HG02798 (cell line): ENCODE results near the gene MIER3.
A peak's percentile ranks its signal among the peaks of the same experiment; 100 is the strongest.

Experiments
- ATAC-seq: cut with Tn5 transposase; IDR thresholded peaks from one replicate; pipeline ENCODE4 v1.9.1; 2021; ENCODE audit warnings: mild to moderate bottlenecking; ENCODE audit not compliant: unreplicated experiment, poor library complexity

The MIER3 gene

DNA sequence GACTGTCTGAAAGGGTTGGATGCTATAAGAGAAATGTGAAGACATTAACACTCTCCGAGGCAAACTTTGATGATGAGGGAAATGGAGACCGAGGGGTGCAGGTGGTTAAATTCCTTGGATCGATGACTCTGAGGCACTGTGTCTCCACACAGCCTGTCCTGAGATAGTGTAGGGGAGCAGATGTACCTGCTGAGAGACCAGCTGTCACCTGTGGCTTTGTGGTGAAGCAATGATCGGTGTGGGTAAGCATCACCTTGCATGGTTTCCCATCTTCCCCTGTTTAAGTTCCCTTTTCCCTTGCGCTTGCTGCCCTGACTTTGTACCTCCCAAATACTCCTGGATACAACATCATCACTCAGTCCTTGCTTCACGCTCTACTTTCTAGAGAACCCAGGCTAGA lies 9.8 kb upstream of the MIER3 start:
- ATAC-seq, result no peak

DNA sequence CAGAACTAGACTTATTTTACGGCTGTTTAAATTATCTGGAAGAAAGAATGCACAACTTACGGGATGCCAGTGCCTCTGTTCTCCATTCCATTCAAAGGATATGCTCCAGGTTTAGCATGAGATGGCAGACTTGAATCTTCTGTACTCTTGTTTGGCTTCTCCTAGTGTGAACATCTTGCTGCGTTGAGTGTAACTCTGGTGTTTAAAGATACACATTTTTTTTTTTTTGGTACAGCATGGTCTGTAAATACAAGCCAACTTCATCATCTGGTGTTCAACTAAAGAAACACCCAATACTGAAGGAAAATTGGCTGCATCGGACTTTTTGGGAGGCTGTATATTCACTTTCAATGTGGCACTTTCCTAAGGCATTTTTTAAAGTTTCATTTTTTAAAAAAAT lies 7.4 kb upstream of the MIER3 start:
- no peak for ATAC-seq

DNA sequence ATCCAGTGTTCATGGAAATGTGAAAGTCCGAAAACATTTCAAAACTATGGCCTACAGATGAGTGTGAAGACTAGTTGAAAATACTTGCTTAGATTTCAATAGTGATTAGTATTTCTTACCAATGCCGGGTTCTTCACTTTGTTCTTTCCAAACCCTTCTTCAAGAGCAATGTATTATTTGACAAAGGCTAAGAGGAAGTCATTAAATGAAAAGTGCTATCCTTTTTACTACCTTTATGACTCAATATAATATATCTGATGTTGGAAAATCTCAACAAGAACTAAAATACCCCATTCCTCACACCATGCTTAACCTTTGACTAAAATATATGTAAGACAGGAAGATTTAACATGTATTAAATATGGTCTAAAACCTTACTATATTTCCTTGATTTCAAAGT lies 6.7 kb upstream of the MIER3 start:
- no peak for ATAC-seq

DNA sequence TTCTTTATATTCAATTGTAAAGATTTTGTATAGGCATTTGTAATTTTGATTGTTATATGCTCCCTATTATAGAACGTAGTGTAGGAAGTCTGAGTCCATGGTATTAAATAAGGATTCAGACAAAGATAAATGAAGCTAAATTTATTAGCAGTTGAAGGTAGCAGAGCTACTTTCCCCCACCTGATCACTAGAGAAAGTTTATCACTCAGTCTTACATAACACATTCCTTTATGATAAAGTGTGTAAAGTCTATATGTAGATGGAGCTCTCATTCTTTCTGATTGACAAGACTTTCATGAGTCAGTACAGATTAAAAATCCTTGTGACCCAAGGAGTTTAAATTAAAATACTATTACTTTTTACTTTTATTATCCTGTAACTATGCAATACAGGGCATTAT lies 2.3 kb upstream of the MIER3 start:
- no peak for ATAC-seq

DNA sequence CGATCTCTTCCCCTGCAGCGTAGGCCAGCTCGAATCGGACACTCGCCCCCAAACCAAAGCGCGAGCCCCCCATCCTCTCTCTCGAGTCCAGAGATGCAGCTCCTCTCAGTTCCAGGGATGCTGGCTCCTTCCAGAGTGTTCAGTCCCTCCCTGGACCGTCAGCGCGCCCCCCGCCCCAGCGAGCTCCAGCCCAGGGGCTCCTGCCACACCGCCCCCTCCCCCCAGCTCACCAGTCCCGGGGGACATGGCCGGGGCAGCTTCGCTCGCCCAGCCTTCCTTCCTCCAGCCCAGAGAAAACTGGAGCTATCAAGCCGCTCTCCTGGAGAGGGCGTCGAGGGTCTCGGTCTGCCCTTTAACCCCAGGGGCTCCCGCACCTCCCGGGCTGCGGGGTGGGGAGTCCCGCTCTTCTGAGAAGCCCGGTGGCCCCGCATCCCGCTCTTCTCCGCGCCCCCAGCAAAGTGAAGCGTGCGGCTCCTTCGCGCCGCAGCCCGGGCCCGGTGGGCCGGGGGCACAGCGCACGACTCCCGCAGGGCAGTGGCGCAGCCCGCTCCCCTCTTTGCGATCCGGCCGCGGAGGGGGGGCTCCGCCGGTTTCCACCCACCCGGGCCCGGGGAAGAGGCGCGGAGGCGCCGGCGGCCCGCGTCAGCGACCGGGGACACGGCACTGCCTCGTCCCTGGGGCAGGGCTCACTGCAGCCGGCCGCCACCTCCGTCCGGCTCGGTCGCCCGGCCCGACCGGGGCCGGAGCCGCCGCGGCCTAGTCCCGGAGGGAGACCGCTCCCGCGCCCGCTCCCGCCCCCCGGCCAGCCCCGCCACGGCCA lies 587 bp downstream of the MIER3 start:
- peak; percentile 51 for ATAC-seq

DNA sequence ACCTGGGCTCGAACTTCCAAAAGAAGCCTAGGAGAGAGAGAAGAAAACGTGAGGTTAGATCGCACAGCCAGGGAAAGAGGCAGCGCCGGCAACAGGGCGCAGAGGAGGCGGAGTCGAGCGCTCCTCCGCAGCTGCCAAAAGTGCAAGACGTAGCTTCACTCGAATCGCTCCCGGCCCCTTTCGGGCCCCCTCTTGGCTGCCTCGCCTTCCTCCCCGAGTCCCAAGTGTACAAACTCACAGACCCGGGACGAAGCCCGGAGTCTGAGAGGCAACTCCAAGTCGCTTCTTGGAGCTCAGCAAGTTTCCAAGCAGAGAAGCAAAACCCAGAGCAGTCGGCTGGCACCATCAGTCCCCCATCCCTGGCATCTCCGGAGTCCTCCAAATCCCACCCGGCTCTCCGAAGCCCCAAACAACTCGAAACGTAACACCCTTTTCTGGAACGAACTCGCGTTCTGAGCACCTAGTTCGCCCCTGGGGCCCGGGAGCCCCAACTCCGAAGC lies 1.2 kb downstream of the MIER3 start:
- ATAC-seq, result peak; percentile 53

DNA sequence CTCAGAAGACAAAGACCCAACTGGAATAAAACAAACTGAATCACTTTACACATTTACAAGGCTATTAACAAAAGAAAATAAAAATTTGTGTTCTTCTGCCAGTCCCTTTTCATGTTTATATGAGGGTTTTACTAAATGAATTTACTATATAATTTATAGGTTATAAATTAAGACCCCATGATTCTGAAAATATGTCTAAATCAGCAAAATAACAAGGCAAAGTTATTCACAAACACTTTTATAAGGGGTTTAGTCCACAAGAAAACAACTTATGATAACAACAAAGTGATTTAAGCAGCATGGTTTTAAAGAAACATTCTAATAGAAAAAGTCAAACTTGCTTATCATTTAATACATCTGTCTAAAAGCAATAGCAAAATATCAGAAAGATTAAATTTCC lies 4.9 kb downstream of the MIER3 start:
- ATAC-seq, result no peak

DNA sequence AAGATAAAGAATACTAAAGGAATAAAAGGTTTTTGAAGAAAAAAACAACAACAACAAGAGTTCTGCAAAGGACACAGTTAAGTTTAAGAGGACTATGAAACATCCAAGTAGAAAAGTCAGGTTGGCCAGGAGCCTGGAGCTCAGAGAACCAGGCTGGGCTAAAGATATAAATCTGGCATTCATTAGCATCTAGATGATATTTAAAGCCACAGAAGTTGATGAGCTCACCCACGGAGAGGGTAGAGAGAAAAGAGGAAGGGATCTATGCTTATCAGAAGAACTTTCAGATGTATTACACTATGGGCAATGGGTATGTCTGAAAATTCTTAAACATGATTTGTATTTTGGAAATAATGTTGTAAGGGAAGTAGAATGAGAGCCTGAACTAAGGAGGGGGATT lies 9.9 kb downstream of the MIER3 start:
- no peak for ATAC-seq

DNA sequence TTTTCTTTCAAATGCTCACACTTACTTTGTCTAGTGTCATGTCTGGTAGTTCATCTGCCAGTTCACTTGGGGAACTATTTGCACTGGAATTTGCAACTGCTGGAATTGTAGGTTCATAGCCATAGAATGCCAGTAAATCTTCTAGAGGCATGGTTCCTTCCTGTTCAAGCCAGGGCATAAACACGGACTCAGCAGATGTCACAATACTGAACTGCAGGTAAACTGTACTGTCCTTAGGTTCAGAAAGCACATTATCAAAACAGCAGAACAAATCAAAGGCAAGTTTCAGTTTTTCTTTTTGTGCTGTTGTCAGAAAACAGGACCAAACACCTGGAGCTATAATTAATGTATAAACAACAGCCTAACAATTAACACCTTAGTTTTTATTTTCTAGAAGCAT lies 13.1 kb downstream of the MIER3 start:
- no peak for ATAC-seq

DNA sequence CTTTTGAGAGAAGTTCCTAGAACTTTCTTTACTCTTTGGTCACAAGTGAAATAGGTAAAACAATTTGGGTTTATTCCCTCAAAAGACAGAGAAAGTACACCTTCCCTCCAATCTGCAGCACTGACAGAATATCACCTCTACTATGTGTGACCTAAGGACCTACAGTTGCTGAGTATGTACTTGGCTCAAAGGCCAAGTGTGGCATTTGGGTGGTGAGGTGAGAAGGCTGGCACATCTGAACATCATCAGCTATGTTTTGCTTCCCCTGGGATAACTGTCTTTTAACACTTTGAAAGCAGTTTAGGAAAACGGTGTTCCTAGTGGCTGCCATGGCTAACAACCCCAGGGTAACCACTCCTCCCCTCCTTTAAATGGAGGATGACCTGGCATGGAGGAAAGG lies 17.6 kb downstream of the MIER3 start:
- no peak for ATAC-seq

DNA sequence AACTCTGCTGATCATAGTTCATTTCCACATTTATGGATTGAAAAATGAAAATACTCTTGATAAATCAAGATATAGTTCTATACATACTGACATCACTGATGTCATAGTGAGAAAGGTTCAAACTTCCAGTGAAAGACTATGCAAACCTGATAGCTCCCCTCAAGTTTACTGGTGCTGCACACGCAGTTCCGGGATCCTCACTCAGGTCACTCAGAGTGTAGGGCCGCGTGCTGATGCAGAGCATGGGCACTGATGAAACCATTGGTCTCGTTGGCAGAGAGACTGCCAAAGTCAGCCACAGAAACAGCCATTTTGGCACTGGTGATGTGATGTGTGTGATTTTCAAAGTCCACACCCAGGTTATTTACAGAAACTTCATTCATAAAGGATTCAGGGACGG lies 29.0 kb downstream of the MIER3 start:
- ATAC-seq, result no peak

DNA sequence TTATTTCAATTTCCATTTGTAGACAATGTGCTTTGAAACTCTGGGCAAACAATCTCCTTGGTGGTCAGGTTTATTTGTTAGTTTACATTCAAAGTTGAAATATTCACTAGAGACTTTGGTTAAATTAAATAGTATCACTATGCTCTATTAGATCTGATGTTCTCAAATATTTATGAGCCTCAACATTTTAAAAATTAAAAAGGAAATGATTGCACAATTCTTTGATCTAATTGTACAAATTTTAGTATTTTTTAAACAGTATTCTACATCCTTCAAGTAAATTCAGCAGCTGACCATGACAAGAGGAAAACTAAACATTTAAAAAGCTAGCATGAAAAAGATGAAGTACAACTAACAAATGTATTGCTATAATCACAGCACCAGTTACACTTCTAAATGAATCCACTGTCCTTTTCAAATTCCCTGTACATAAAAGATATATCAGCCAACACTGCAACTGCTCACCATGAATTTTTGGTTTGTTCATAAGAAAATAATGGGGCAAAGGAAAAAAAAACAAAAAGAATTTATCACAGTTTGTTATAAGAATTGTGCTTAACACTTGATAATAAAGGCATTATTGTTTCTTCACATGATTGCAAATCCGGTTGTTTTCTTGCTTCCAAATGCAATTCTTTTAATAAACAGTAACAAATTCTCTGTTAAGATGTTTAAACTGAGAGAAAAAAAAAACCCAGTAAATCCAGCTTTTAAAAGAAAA lies 31.8 kb downstream of the MIER3 start:
- ATAC-seq, result no peak

DNA sequence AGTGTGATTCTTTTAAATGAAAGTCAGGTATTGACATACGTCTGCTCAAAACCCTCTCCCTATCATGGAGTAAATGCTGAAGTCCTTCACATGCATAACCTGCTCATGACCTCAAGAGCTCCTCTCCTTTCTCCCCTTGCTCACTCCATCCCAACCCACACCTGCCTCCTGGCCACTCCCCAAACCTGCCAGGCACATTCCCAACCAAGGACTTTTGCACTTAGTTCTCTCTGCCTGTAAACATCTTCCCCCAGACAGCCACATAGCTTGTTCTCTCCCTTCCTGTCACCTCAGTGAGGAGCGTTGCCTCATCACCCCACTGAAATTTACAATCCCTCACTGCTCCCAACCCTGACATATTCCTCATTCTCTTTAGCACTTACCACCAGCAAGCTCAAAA lies 33.9 kb downstream of the MIER3 start:
- ATAC-seq, result no peak

DNA sequence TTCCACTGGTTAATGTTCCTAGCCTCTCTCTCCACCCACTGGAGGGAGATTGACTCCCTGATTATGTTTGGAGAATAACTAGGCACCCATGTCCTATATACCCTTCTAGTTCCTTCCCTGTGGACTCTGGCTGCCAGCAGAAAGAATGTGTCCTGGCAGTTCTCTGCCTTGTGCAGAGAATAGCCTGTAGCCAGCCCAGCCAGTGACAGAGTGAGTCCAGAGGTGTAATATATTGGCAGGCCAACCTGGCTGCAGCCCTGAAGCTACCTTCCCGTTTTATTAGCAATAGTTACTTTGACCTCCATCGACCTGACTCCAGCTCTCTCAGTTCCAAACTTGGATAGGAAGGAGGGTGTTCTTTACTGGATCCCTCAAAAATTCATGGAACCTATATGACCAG lies 34.4 kb downstream of the MIER3 start:
- no peak for ATAC-seq

DNA sequence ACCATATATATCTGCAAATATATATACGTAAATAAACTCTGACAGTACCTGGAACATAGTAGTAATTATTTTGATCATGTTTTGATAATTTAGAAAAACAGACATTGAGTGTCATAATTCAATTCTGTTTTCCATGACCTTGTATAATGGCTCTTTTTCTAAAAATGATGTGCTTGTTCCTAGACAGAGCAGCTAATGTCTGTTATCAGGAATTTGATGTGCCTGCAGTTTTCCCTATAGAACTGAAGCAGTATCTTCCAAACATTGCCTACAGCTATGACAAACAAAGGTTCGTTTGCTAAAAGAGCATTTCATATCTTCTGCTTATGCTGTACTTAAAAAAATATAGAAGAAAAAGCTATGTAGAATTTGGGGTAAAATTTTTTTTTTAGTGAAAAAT lies 37.2 kb downstream of the MIER3 start:
- ATAC-seq, result no peak

DNA sequence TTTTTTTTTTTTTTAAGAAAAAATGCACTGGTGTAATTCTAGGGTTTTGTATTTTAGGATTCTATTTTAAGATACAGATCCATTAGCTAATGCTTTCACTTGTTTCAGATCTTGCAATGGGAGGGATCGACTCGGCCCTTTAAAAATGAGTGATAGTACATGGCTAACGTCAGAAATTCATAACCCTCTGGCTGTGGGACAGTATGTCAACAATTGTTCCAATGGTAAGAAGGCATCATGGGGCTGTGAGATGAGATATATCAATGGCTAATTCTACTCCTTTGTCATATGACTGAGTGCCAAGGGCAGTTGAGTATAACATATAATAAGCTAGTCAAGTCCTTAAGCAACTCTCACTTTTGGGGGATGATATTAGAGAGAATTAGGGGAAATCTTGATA lies 38.2 kb downstream of the MIER3 start:
- no peak for ATAC-seq

DNA sequence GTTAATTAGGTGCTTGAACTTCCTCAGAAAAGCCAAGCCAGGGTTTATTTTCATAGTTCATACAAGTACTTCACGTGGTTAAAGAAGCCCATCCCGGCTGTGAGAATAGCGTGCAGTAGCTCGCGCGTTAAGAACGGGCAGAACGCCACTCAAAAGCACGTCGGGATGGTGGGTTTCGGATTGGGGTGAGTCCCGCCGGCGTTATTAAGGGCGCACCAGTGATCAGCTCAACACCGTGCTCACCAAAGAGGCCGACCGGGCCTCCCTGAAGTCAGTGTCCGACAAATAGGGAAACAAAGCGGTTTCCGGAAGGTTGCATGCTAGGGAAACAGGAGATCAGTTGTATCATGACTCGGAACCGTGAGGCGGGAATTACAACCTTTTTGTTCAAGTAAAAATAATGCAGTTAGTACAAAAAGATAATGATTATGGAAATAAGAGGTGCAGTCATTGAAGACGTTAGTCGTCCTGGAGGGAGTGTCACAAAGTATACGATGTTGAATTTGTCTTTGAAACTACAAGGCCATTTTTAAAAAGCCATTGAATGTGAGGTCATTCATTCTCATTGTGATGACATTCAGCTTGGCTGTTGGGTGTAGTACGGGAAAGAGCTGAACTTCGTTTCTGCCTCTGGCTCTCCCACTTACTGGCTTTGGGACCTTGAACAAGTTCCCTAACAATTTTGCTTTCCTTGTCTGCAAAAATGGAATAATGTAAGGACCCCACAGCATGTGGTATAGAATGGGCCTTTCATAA lies 41.5 kb downstream of the MIER3 start:
- peak; percentile 28 for ATAC-seq

DNA sequence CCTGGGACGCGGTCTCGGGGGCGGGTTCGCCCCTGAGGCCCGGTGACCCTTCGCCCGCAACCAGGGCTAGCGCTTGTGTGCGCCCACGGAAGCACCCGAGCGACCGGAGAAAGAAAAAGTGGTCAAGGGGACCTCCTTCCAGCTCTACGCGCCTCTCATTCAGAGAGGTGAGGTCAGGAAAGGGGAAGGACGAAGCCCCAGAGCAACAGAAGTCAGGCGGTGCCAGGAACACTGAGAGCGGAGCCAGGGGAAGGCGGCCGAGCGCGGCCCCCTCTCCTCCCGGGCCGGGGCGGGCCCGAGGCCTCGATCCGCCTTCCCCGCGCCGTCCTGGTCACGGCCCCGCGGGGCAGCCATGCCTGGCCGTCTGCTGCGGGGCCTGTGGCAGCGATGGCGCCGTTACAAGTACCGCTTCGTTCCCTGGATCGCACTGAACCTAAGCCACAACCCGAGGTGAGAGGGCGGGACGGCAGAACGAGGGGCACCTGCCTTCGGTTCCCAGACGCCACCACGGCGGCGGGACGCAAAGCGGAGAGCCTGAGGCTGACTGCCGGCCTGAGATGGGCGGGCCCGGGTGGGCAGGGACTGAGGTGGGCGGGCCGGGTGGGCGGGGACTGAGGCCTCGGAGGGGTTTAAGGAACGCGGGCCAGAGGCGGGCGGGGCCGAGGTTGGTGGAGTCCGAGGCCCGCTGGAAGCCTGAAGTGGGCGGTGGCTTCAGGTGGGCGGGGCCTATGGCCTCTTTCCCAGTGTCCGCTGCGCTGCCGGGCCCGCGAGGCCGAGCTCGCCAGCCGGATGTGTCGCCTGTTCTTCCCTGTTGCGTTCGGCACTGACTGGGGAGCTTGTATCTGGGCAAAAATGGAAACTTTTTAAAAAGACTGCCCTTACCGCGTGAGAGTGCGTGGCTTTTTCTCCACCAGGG lies 42.4 kb downstream of the MIER3 start, which contains the start of gene SETD9:
Gene SETD9 (plus strand): TSS at position 303 of the 916 bp plus-strand sequence. CDS start 50 bp downstream, at position 353.
- peak; percentile 89 for ATAC-seq

DNA sequence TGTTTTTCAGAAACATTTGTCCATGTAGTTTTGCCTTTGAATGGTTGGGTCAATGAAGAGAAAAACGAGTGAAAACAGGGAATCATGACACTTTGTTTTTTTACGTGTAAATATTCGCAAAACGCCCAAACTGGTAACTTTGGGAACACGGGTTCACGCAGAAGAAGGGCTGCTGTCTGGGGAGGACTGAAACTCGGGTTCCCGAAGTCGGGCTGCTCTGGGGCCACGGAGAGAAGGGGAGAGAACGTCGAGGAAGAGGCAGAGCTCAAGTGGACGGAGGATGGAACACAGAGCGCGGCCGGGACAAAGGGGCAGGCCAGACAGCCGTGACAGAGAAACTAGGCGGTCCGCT lies 43.0 kb downstream of the MIER3 start:
- peak; percentile 45 for ATAC-seq
